Calu3 (cell line): Measurements from ENCODE around the gene LPAR3. TPM values are rescaled to one million over a fixed set of nuclear protein-coding genes. Genes with fewer than 3 reads are reported as not detected.

Experiments
- BruUV-seq: library from RNA; stranded (reverse); fragments of 400-500 nt; replicated peaks from 2 replicates; lab custom pipeline; 2021; lab: Mats Ljungman, UMichigan
- CTCF ChIA-PET: fragments of 300-600 bp; sonication (Branson Sonifier 250); formaldehyde crosslinking; loops from one replicate; lab custom pipeline; 2022; ENCODE audit warnings: antibody characterized with exemption; lab: Charles Lee
- DNase-seq: peaks from one replicate; pipeline ENCODE4 v3.0.0; 2022
- H3K27ac Mint-ChIP-seq: one replicate; pipeline ENCODE4 v1.8.0; 2022; ENCODE audit warnings: mixed read lengths; ENCODE audit not compliant: unreplicated experiment
- H3K27me3 Mint-ChIP-seq: one replicate; pipeline ENCODE4 v1.8.0; 2022; ENCODE audit warnings: mixed read lengths; ENCODE audit not compliant: unreplicated experiment
- H3K36me3 Mint-ChIP-seq: one replicate; pipeline ENCODE4 v1.8.0; 2022; ENCODE audit warnings: mild to moderate bottlenecking, moderate library complexity, mixed read lengths; ENCODE audit not compliant: insufficient read depth, unreplicated experiment
- H3K4me1 Mint-ChIP-seq: one replicate; pipeline ENCODE4 v1.8.0; 2022; ENCODE audit warnings: mild to moderate bottlenecking, low read depth, mixed read lengths; ENCODE audit not compliant: unreplicated experiment
- H3K4me3 Mint-ChIP-seq: one replicate; pipeline ENCODE4 v1.8.0; 2022; ENCODE audit warnings: mild to moderate bottlenecking, low read depth, moderate library complexity, mixed read lengths; ENCODE audit not compliant: unreplicated experiment
- H3K9me3 Mint-ChIP-seq: one replicate; pipeline ENCODE4 v1.8.0; 2022; ENCODE audit warnings: low read depth, mixed read lengths; ENCODE audit not compliant: unreplicated experiment
- CTCF ChIP-seq: fragments of 200-600 bp; IDR thresholded peaks from one replicate; pipeline ENCODE4 v1.8.0; 2022; ENCODE audit warnings: antibody characterized with exemption; ENCODE audit not compliant: unreplicated experiment
- intact Hi-C: fragments of 100-400 bp; cut with micrococcal nuclease; formaldehyde crosslinking; loops from one replicate; pipeline ENCODE4 v1.10.0; 2022; ENCODE audit not compliant: unreplicated experiment
- total RNA-seq: library from RNA; stranded (reverse); gene quantifications from 2 replicates; pipeline ENCODE4 v1.2.3, GENCODE V29; 2022

The LPAR3 gene
- total RNA-seq, 1 experiment from 2014 or later: 14.0 TPM

- H3K4me3 Mint-ChIP-seq: no peak overlapping the region
- no peaks in the 10 kb centered on the region for H3K4me1 Mint-ChIP-seq
- no peaks in the 10 kb centered on the region for H3K27me3 Mint-ChIP-seq
- no peak overlapping the region for H3K27ac Mint-ChIP-seq
- TF ChIP-seq CTCF: no peak
- H3K9me3 Mint-ChIP-seq: no peaks in the 10 kb centered on the region
- no TSS peak for BruUV-seq
- no peak for DNase-seq
- intact Hi-C loops: no loop called here
- CTCF ChIA-PET: interaction anchor here (0.9 kb wide), 1 partner anchor 60 kb away, joined by 3 read pairs; no protein-coding TSS in a partner anchor
- H3K36me3 Mint-ChIP-seq: no peaks in the 10 kb centered on the region
These were observed 30.3 kb upstream of the LPAR3 start for GRCh38 chr1:84923317-84923716.

- CTCF ChIA-PET: interaction anchor here (1.5 kb wide), 1 partner anchor 25 kb away, joined by 4 read pairs; no protein-coding TSS in a partner anchor
- H3K4me3 Mint-ChIP-seq: no peak overlapping the region
- H3K27me3 Mint-ChIP-seq: no peaks in the 10 kb centered on the region
- TF ChIP-seq CTCF: no peak
- H3K4me1 Mint-ChIP-seq: no peaks in the 10 kb centered on the region
- intact Hi-C loops: no loop called here
- H3K9me3 Mint-ChIP-seq: no peaks in the 10 kb centered on the region
- DNase-seq: no peak
- H3K27ac Mint-ChIP-seq: no peak overlapping the region
- no TSS peak for BruUV-seq
- H3K36me3 Mint-ChIP-seq: no peaks in the 10 kb centered on the region
These were observed 27.2 kb upstream of the LPAR3 start for GRCh38 chr1:84920159-84920558.

DNA sequence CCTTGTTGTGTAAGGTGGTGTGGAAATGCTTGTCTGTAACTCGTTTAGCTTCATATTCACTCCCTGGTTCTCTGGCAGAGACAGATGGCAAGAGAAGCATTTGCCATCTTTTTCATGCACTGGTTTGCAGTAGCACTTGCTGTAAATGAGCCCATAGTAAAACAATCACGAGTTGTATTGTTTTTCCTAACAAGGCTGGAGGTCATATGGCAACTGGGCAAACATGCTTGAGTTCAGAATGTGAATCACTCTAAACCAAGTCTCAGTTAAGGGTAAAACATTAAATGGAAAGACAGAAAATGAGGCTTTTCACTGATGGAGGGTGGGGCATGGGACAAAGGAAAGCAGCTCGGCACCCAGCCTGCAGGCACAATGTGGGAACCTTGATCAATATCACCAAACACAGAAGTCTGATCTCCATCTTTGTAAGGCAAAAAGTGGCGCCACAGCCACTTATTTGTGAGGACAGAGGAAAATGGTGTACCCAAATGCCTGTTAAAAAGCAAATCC, 26.5 kb upstream of the LPAR3 start:
- no peak for DNase-seq
- no peaks in the 10 kb centered on the region for H3K27me3 Mint-ChIP-seq
- CTCF ChIA-PET: interaction anchor here (0.8 to 1.5 kb wide), 2 partner anchors 25 to 137 kb away, joined by 3 to 4 read pairs; no protein-coding TSS in a partner anchor
- no peak overlapping the region for H3K4me3 Mint-ChIP-seq
- TF ChIP-seq CTCF: no peak
- H3K4me1 Mint-ChIP-seq: no peaks in the 10 kb centered on the region
- intact Hi-C loops: no loop called here
- H3K36me3 Mint-ChIP-seq: no peaks in the 10 kb centered on the region
- no TSS peak for BruUV-seq
- H3K27ac Mint-ChIP-seq: no peak overlapping the region
- H3K9me3 Mint-ChIP-seq: no peaks in the 10 kb centered on the region

DNA sequence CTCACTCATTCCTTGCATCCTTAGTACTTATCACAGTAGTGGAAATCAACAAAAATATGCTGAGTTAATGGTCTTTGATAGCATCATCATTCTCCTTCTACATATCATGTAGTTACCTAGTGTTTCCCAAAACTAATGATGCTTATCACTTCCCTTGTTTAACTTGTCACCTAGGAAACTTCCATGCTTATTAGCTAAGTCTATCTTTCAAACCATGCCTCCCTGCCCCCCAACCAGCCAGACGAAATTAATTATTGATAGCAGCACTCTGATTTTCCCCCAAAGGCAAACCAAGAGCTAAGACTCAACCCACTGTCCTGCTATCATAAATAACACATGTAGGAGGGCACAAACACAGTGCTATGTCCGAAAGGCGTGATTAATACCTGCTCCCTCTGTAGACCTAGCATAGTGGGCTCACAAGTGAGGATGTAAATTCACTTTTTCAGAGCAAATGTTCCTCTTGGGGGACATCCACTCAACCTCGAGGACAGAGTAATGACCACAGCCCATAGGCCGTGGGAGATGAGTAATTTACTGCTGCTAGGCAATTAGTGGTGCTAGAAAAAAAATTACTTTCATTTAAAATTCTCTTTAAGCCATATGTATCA, 25.8 kb upstream of the LPAR3 start:
- CTCF ChIA-PET: interaction anchor here (0.8 to 1.5 kb wide), 2 partner anchors 26 to 136 kb away, joined by 3 to 4 read pairs; no protein-coding TSS in a partner anchor
- H3K27ac Mint-ChIP-seq: no peak overlapping the region
- no peaks in the 10 kb centered on the region for H3K9me3 Mint-ChIP-seq
- intact Hi-C loops: no loop called here
- no peaks in the 10 kb centered on the region for H3K27me3 Mint-ChIP-seq
- no peak for TF ChIP-seq CTCF
- no peak for DNase-seq
- no TSS peak for BruUV-seq
- H3K36me3 Mint-ChIP-seq: no peaks in the 10 kb centered on the region
- H3K4me1 Mint-ChIP-seq: no peaks in the 10 kb centered on the region
- H3K4me3 Mint-ChIP-seq: no peak overlapping the region
